ENCODE measurements around the gene SESN1.
A peak's percentile ranks its signal among the peaks of the same experiment; 100 is the strongest.
"Not testable (repeated sequence)": the region's sequence is repeated elsewhere in the genome, so short reads cannot be mapped to it uniquely, and the experiment has no call there.

Gene SESN1

GRCh38 chr6:109094416-109095035 lies at the start of gene SESN1:
Gene SESN1 (minus strand): TSS chr6:109094846. CDS start chr6:109094073, 773 bp downstream.
- DNase-seq = peak; percentile 97

GRCh38 chr6:109143191-109143590 lies 48.5 kb upstream of the SESN1 start:
- DNase-seq = no peak

GRCh38 chr6:109142067-109142466 lies 47.4 kb upstream of the SESN1 start:
- DNase-seq = not testable (repeated sequence)

- no peak for DNase-seq
These were observed 44.5 kb upstream of the SESN1 start for GRCh38 chr6:109139109-109139508.

- DNase-seq = not testable (repeated sequence)
These were observed 41.9 kb upstream of the SESN1 start for GRCh38 chr6:109136530-109136929.

GRCh38 chr6:109136039-109136438 lies 41.4 kb upstream of the SESN1 start:
- not testable (repeated sequence) for DNase-seq

- DNase-seq = not testable (repeated sequence)
These were observed 41.0 kb upstream of the SESN1 start for GRCh38 chr6:109135600-109135999.

- no peak for DNase-seq
These were observed 35.4 kb upstream of the SESN1 start for GRCh38 chr6:109130065-109130464.

- no peak for DNase-seq
These were observed 30.9 kb upstream of the SESN1 start for GRCh38 chr6:109125504-109125903.

- DNase-seq = no peak
These were observed 29.6 kb upstream of the SESN1 start for GRCh38 chr6:109124219-109124618.

- DNase-seq = no peak
These were observed 26.8 kb upstream of the SESN1 start for GRCh38 chr6:109121411-109121810.

- no peak for DNase-seq
These were observed 24.3 kb upstream of the SESN1 start for GRCh38 chr6:109118871-109119354.

GRCh38 chr6:109118337-109118736 lies 23.7 kb upstream of the SESN1 start:
- DNase-seq = no peak

- DNase-seq = no peak
These were observed 22.8 kb upstream of the SESN1 start for GRCh38 chr6:109117346-109118035.

- DNase-seq = not testable (repeated sequence)
These were observed 18.0 kb upstream of the SESN1 start for GRCh38 chr6:109112663-109113062.

- not testable (repeated sequence) for DNase-seq
These were observed 15.0 kb upstream of the SESN1 start for GRCh38 chr6:109109663-109110062.

GRCh38 chr6:109105681-109106080 lies 11.0 kb upstream of the SESN1 start:
- DNase-seq = no peak

- DNase-seq = no peak
These were observed 9.9 kb upstream of the SESN1 start for GRCh38 chr6:109104512-109104911.

GRCh38 chr6:109103942-109104341 lies 9.3 kb upstream of the SESN1 start:
- DNase-seq = no peak

- DNase-seq = no peak
These were observed 8.1 kb upstream of the SESN1 start for GRCh38 chr6:109102762-109103161.

- DNase-seq = no peak
These were observed 3.0 kb upstream of the SESN1 start for GRCh38 chr6:109097661-109098060.

GRCh38 chr6:109096208-109096607 lies 1.6 kb upstream of the SESN1 start:
- no peak for DNase-seq

GRCh38 chr6:109095835-109096084 lies 1.1 kb upstream of the SESN1 start:
- DNase-seq = no peak

- DNase-seq = peak; percentile 94
These were observed 589 bp upstream of the SESN1 start, which contains the start of gene CEP57L1 for GRCh38 chr6:109095036-109095834. Gene CEP57L1 (plus strand): TSS chr6:109095507. CDS start chr6:109145222, 49,715 bp downstream.

All from stimulated activated CD8-positive, alpha-beta memory T cell treated with anti-CD3 and anti-CD28 coated beads, Interleukin-4, amount 100 ng/mL, for 48 hours (primary cell).